GM10847 (cell line): Measurements from ENCODE around the gene VWA2.

Source experiments
- POLR2A ChIP-seq: IDR thresholded peaks from 2 replicates; pipeline ENCODE4 v1.6.1; 2011; ENCODE audit not compliant: insufficient read length; ENCODE audit errors: extremely low read depth

The VWA2 gene

DNA sequence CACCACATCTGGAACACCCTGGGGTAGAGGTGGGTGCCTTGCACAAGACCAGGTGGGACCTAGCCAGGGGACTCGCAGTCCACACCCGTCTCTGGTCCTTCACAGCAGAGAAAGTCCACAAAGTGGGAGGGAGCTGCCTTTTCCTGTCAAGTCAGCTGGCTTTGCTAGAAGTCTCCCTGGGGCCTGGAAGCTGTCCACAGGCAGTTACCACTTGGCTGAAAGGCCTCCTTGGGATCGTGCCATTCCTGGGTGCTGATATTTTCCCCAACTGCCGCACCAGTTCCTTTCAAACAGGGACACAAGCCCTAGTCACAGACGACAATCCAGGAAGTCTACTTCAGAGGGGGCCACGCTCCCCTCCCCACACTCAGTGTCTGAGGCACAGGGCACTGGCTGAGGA lies 89.8 kb downstream of the VWA2 start:
- no peak for TF ChIP-seq POLR2A

DNA sequence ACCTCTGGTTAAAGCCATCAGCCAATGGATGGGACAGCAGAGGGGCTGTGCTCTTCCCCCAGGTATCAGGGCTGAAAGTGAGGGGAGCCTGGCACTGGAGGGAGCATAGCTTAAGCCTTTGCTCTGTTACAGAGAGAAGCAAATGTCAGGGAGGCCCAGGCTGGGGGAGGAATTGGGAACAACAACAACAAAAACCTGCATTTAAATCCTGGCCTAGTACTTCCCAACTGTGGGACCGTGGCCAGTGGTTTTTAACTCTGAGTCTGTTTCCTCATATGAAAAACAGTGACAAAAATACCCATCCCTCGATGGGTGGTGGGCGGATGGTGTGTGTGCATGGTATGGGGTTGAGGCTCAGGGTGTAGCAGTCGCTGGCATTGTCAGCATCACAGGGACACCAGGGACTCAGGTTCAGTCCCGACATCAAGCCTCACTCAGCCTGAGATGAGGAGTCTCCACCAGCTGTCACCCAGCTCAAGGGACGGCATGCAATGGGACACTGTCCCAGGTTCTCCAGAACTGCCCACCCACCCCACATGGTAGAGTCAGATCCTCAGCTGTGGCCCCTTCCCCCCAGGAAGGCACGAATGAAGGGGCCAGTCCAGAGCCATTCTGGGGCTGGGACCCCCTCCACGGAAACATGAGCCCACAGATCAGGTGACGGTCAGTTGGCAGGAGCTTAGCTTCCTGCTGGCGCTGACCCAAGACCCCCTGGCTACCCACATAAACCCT lies 90.7 kb downstream of the VWA2 start:
- no peak for TF ChIP-seq POLR2A

DNA sequence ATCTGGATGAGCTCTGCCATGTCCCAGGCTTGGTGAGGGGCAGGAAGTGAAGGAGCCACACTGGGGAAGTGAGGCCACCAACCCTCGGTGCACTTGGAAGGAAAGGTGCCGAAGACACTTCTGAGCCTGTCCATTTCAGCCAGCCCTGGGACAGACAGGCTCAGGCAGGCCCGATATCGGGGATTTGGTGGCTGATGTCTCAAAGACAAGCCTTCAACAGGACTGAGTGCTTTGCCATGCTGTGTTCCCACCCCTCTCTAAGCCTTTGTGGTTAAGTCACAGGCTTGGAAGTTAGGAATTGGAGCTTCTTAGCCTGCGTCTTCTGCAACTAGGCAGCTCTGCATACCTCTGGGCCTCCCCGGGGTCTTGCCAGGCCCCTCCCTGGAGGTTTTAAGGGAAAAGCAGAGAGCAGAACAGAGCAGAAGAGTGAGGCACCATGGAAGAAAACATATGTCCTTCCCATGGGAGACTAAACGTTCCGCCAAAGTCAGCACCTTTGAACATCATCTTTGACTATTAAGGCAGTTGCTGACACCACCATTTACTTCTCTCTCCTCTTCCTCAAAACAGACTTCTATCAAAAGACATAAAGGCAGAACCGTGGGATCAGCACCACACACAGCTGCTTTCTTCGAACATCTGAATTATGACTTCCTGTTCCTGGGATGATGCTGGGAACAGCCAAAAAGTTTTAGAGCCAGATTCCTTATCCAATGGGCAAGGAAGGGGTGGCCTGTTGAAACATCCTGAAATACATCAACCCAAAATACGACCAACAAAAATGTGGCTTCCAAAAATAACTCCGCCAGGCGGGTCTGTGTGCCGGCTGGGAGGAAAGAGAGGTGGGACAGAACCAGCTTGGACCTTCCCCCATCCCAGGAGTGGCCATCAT lies 93.5 kb downstream of the VWA2 start:
- no peak for TF ChIP-seq POLR2A

DNA sequence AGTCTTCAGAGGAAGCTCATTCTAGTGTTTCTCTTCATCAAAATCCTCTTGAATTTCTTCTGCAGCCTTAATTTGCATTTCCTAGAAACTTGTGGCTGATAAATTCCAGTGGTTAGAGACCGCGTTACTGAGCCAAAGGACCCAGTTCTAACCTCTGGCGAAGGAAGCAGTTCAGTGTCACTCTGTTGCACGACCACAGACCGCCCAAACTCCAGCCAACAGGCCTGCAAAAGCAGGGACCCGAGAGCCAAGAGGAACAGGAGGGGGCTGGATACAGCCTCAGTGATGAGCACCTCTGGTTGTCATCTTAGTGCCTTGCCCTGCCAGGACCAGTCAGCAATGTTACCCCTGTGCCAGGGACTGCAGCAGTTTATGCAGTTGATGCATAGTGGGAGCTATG lies 95.2 kb downstream of the VWA2 start:
- TF ChIP-seq POLR2A, result no peak

DNA sequence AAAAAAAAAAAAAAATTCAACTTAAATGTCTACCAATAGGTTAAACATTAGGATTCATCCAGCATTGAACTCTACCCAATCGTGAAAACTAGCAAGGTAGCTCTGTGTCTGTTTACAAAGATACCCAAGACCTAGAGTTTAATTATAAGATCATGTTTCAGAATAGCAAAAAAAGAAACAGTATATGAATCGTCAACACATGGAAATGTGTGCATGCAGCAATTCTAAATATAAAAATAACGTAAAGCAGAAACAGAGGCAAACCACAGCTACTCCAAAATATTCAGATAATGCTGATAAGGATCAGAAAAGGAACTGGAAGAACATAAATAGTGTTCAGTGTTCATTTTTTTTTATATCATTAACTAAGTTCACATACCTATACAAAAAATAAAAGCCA lies 96.6 kb downstream of the VWA2 start:
- TF ChIP-seq POLR2A, result no peak

DNA sequence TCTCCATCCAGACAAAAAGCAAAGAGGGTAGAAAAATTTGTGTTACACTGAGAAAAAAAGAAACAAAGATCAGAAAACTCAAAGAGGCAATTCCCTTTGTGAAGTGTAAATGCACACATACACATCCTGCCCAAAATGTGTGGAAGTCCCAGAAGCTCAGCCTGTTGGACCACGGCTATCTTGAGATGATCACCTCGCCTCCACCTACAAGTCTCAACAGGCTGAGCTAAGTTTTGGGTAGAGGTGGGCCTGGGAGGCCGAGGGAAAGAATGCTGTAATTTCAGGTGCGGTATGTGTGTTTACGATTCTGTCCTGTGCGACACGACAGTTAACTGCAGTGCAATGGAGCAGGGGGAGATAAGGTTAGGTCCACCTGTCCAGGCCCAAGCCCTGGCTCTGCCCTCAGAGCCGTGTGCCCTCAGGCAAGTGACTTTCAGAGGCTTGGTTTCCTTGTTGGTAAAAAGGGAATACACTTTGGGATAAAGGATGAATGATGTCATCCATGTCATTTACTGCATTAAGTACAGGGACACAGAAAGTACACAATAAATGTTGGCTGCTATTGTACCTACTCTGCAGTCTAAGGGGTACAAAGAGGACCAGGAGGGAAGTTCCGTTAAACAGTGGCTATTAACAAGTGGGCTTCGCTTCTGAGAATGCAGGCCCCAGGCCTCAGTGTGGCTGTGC lies 97.9 kb downstream of the VWA2 start:
- TF ChIP-seq POLR2A, result no peak

DNA sequence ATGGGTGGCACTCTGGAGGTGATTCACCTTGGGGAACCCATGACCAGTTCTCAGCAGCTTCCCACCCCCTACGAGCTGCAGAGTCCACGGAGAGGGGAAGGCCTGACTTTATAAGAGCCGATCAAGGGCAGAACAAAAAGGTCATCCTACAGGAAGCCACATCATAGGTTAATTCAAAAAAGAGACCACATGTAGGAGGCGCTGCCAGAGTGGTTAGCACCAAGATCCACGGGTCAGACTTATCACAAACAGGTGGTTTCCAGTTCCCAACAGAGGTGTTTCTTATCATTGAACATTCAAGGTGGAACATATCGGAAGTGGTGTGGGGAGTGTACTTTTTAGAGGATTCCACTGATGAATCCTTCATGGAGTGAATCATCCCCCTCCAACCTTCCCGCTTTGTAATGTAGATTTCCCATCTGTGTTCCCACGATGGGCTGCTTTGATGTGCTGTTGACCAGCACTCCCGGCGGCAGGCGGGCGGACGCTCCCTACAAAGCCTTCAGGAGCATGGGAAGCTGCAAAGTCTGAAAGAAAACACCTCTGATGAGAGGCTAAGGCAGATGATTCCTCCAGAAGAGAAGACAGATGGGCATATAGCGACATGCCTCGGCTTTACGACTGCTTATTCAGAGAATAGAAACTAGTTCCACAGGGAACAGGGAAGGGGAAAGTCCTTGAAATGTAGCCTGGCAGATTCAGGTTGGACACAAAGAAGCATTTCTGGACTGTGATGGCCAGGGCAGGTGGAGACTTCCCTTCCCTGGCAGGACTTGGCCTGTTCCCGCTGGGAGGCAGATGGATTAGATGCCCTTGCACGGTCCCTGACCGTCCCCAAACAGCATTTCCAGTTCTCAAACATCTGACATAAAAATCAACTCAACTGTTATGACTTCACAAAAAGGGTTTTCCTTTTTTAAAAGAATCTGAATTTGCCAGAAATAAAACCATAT lies 98.7 kb downstream of the VWA2 start:
- no peak for TF ChIP-seq POLR2A

DNA sequence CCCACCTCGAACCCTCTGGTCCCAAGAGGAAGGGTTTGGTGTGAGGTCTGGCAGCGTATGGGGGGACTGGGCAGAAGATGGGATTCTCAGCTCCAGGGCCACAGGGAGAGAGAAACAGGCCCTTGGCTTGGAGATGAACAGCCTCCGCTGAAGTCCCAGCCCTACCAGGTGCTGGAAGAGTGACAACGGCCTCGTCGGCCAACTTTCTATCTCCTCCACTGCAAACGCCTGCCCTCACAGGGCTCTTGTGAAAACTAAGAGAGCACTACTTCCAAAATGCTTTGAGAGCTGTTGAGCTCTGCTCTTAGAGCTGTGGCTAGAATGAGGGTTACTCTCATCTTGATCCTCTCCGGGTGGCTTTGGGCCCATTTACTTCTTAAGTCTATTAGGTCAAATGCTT lies 101.8 kb downstream of the VWA2 start:
- TF ChIP-seq POLR2A, result no peak
